Activated T-cell treated with anti-CD3 and anti-CD28 coated beads, Interleukin-2, amount 50 U/mL, for 4 hours (primary cell): Measurements from ENCODE around the gene AADACL2. TPM values are rescaled to one million over a fixed set of nuclear protein-coding genes. Genes with fewer than 3 reads are reported as not detected.

Experiments used
- ATAC-seq, 2 donors: fragments of 200-7000 bp; cut with Tn5 transposase; one replicate each; pipeline ENCODE4 v1.10.0; 2021
- DNase-seq: peaks from one replicate; pipeline ENCODE4 v3.0.0-alpha.2; 2020
- H3K27me3 Mint-ChIP-seq: one replicate; pipeline ENCODE4 v1.8.0; 2021; ENCODE audit warnings: low read depth, mixed read lengths
- H3K36me3 Mint-ChIP-seq: one replicate; pipeline ENCODE4 v1.8.0; 2022; ENCODE audit warnings: mixed read lengths; ENCODE audit not compliant: insufficient read depth
- H3K4me1 Mint-ChIP-seq: one replicate; pipeline ENCODE4 v1.8.0; 2021; ENCODE audit warnings: low read depth, mixed read lengths
- H3K4me3 Mint-ChIP-seq: one replicate; pipeline ENCODE4 v1.8.0; 2021; ENCODE audit warnings: mild to moderate bottlenecking, moderate library complexity, mixed read lengths
- H3K9me3 Mint-ChIP-seq: one replicate; pipeline ENCODE4 v1.8.0; 2021; ENCODE audit warnings: mixed read lengths
- total RNA-seq, 3 donors: library from RNA; stranded (reverse); gene quantifications; one replicate each; pipeline ENCODE4 v1.2.1, GENCODE V29; 2021

AADACL2 gene, protein sequence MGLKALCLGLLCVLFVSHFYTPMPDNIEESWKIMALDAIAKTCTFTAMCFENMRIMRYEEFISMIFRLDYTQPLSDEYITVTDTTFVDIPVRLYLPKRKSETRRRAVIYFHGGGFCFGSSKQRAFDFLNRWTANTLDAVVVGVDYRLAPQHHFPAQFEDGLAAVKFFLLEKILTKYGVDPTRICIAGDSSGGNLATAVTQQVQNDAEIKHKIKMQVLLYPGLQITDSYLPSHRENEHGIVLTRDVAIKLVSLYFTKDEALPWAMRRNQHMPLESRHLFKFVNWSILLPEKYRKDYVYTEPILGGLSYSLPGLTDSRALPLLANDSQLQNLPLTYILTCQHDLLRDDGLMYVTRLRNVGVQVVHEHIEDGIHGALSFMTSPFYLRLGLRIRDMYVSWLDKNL
- total RNA-seq, result not detected

DNA sequence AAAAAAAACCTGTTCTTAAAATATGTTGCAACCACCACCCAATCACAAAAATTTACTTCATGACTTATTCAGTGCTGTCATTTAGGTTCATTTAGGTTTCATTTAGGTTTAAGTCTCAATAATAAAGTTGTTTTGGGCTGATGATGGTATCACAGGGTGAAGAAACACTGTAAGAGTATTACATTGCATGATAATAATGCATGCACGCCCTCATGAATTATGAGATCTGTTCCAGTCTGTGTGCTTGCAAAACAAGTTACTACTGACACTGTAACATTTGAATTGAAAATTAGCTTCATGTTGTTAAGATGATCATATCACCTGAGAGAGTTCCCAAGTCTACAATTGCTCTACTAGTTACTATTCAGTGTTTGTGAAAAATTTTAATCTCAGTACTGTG lies at the start of gene AADACL2:
Gene AADACL2, plus strand, starts transcription at position 315 of the 400 bp plus-strand sequence. CDS start 109 bp downstream, outside the sequence.
- no peaks in the 10 kb centered on the region for H3K4me1 Mint-ChIP-seq
- peaks cover 4% of the 10 kb centered on the region for H3K9me3 Mint-ChIP-seq
- DNase-seq (no peak), ATAC-seq (no peak)
- no peaks in the 10 kb centered on the region for H3K36me3 Mint-ChIP-seq
- peaks cover 6% of the 10 kb centered on the region for H3K27me3 Mint-ChIP-seq
- H3K4me3 Mint-ChIP-seq, result no peak within 1 kb of the TSS

DNA sequence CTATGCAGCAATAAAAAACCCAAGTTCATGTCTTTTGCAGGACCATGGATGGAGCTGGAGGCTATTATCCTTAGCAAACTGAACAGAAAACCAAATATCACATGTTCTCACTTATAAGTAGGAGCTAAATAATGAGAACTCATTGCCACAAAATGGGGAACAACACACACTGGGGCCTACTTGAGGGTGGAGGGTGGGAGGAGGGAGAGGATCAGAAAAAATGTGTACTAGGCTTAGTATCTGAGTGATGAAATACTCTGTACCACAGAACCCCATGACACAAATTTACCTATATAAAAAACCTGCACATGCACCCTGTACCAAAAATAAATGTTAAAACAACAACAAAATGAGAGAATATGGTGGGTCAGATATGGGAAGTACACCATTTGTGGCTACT lies 49.6 kb upstream of the AADACL2 start:
- Mint-ChIP-seq H3K4me3 (no peak overlapping the region), H3K9me3 (no peaks in the 10 kb centered on the region)

DNA sequence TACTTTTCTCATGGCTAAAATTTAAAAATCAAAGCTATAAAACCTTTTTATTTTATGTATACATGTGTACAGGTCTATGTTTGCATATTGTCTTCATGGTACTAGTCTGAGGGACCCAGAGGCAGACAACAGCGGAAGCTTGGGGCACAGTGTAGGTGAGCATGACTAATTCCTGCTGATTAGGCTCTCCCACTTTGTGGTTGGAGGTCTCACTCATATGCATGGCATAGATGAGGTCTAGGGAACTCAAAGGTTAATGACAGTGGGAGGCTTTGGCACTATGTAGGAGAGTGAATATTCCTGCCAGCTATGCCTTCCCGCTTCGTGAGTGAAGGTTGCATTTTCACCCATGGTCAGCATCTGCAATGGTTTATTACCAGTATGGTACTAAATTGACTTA lies 47.5 kb upstream of the AADACL2 start:
- no peak for DNase-seq
- Mint-ChIP-seq H3K36me3 (no peaks in the 10 kb centered on the region), H3K27me3 (peaks cover 2% of the 10 kb centered on the region), H3K4me3 (no peak overlapping the region), H3K9me3 (no peaks in the 10 kb centered on the region), H3K4me1 (no peaks in the 10 kb centered on the region)
- ATAC-seq, result no peak

More for the DNA sequence above, 49.6 kb upstream of the AADACL2 start:
- Mint-ChIP-seq H3K27me3 (peaks cover 6% of the 10 kb centered on the region), H3K4me1 (no peaks in the 10 kb centered on the region), H3K36me3 (no peaks in the 10 kb centered on the region)
- no peak for ATAC-seq
- no peak for DNase-seq

DNA sequence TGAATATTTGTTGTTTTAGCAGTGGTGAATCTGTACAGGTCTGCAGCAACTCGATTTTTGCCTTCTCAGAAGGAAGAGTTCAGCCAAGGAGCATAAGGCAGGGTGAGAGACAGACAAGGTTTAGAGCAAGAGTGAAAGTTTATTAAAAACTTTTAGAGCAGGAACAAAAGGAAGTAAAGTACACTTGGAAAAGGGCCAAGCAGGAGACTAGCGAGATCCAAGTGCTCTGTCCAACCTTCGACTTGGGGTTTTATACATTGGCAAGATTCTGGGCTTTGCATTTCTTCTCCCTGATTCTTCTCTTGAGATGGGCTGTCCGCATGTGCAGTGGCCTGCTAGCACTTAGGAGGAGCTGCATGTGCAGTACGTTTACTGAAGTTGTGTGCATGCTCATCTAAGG lies 46.7 kb upstream of the AADACL2 start:
- no peak for ATAC-seq
- Mint-ChIP-seq H3K9me3 (no peaks in the 10 kb centered on the region), H3K4me3 (no peak overlapping the region), H3K27me3 (no peaks in the 10 kb centered on the region), H3K4me1 (no peaks in the 10 kb centered on the region), H3K36me3 (no peaks in the 10 kb centered on the region)
- no peak for DNase-seq

DNA sequence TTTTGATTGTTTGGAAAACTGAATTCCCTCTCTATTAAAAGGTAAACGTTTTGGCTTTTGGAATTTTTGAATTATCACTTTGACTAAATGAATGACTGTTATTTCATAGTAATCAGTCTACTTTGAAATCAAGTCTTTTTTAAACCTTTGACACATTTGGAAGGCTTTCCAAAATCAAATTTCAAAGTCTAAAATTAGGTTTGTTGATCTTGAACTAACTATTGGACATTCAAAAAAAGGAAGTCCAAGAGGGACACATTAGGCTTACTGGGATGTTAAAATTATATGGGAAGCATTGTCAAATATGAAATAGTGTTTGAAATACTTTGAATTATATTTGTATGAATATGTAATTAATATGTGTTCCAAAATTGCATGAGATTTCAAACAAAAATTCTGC lies 45.2 kb upstream of the AADACL2 start:
- Mint-ChIP-seq H3K36me3 (no peaks in the 10 kb centered on the region), H3K9me3 (no peaks in the 10 kb centered on the region), H3K27me3 (no peaks in the 10 kb centered on the region), H3K4me1 (no peaks in the 10 kb centered on the region), H3K4me3 (no peak overlapping the region)
- ATAC-seq (no peak), DNase-seq (no peak)

DNA sequence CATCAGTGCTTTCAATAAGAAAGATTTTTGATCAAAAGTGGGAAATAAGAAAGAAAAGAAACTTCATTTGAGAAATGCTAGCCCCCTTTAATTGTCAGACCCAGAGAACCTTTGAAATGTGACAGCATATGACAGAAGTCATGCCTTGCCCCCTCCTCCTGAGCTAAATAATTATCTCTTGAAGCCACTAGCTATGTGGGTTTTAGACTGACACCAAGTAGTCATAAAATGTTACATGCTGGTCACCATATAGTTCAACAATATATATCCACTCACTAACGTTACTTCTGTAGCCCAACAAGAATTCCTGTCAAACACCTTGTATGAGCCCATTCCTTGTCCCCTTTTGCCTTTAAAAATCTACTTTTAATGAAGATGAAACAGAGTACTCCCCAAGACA lies 43.1 kb upstream of the AADACL2 start:
- ATAC-seq (no peak), DNase-seq (no peak)
- H3K9me3 Mint-ChIP-seq, result no peaks in the 10 kb centered on the region
- H3K27me3 Mint-ChIP-seq, result no peaks in the 10 kb centered on the region
- H3K4me3 Mint-ChIP-seq, result no peak overlapping the region
- no peaks in the 10 kb centered on the region for H3K4me1 Mint-ChIP-seq
- no peaks in the 10 kb centered on the region for H3K36me3 Mint-ChIP-seq

DNA sequence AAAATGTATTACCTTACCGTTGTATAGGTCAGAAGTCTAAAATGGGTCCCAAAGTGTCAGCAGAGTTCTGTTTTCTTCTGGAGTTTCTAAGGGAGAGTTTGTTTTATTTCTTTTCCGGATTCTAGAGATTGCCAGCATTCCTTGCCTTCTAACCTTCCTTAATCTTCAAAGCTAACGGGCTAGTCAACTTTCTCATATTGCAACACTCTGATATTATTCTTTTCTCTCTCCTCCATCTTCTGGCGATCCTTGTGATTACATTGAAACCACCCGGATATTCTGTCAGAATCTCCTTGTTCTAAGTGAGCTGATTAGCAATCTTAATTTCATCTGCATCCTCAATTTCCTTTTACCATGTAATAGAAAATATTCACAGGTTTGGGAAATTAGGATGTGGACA lies 36.2 kb upstream of the AADACL2 start:
- Mint-ChIP-seq H3K27me3 (no peaks in the 10 kb centered on the region), H3K36me3 (no peaks in the 10 kb centered on the region), H3K4me3 (no peak overlapping the region), H3K9me3 (peaks cover 4% of the 10 kb centered on the region), H3K4me1 (no peaks in the 10 kb centered on the region)
- ATAC-seq (no peak), DNase-seq (no peak)

DNA sequence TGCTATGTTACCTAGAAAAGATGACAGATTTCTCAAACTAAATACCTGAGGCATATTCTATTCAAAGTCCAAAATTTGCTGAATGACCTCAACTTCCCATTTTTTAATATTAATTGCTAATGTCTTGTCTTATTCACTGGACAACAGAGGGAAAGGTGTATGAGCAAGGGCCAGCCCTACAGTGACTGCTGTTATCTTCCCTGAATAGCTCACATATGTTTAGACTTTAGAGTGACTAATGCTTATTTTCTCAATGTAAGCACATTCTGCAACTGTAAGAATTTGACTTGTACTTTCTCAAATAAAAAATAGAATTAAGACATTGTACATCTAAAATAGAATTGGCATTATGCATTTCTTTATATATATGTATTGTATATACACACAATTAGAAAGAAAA lies 26.5 kb upstream of the AADACL2 start:
- no peak for DNase-seq
- peaks cover 6% of the 10 kb centered on the region for H3K9me3 Mint-ChIP-seq
- no peak for ATAC-seq
- no peaks in the 10 kb centered on the region for H3K4me1 Mint-ChIP-seq
- H3K4me3 Mint-ChIP-seq, result no peak overlapping the region
- H3K27me3 Mint-ChIP-seq, result peaks cover 2% of the 10 kb centered on the region
- no peaks in the 10 kb centered on the region for H3K36me3 Mint-ChIP-seq

DNA sequence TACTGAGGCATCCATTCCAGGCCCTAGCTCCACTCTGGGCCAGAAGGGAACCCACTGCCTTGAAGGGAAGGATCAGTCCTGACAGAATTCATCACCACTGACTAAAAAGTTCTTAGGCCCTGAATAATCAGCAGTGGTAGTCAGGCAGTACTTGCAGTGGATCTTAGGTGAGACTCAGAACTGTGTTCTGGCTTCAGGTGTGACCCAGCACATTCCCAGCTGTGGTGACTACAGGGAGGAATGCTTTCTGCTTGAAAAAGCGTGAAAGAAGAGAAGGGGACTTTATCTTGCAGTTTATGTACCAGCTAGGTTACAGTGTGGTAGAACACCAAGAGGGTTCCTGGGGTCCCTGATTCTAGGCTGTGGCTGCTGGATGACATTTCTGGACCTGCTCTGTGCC lies 24.9 kb upstream of the AADACL2 start:
- Mint-ChIP-seq H3K9me3 (peaks cover 17% of the 10 kb centered on the region), H3K36me3 (no peaks in the 10 kb centered on the region), H3K4me1 (no peaks in the 10 kb centered on the region), H3K4me3 (no peak overlapping the region), H3K27me3 (peaks cover 4% of the 10 kb centered on the region)
- no peak for ATAC-seq
- no peak for DNase-seq

DNA sequence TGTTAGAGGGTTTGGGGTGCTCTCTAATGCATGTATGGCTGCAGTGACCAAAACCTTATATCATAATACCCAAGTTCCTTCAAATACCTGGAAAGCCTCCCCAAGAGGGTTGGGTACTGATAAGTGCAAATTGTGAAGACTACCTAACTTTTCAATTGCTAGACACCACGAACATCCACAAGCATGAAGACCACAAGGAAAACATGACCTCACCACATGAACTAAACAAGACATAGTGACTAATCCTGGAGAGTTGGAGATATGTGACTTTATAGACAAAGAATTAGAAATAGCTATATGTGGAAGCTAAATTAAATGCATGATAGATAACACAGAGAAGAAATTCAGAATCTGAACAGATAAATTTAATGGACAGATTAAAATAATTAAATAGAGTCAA lies 23.9 kb upstream of the AADACL2 start:
- Mint-ChIP-seq H3K4me3 (no peak overlapping the region), H3K36me3 (no peaks in the 10 kb centered on the region), H3K27me3 (peaks cover 4% of the 10 kb centered on the region), H3K4me1 (no peaks in the 10 kb centered on the region), H3K9me3 (peaks cover 20% of the 10 kb centered on the region)
- ATAC-seq (no peak), DNase-seq (no peak)

DNA sequence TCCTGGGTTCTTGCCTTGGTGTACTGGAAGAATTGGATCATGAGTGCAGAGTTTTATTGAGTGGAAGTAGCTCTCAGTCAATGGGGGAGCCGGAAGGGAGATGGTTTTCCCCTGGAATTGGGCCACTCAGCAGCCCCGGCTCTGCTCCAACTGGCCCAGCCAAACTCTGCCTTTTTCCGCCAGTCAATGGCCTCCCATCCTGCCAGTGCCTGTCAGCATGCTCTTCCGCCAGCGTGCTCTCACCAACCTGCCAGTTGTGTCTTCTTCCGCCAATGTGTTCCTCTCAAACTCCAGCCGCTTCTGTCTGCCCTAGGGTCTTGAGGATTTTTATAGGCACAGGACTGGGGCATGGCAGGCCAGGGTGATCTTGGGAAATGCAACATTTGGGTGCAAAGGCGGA lies 12.4 kb upstream of the AADACL2 start:
- Mint-ChIP-seq H3K36me3 (no peaks in the 10 kb centered on the region), H3K9me3 (no peaks in the 10 kb centered on the region), H3K4me1 (no peaks in the 10 kb centered on the region), H3K4me3 (no peak overlapping the region), H3K27me3 (no peaks in the 10 kb centered on the region)
- no peak for ATAC-seq
- DNase-seq, result no peak

DNA sequence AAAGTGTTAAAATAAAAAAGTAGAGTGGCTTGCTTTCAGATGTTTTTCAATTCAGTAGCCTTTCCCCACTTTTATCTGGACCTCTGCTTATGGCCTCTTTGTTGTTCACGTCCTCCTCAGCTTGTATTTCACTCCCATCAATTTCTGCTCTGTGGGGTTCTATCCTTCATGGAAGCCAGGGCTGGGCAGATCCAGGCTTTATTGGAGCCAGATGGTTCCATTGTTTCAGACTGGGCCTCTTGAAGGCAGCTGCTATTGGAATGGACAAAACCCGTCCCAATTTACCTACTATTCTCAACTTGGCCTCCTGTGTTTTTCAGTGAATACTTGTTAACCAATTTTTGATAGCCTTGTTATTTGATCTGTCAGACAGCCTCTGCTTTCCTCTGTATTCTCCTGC lies 10.9 kb upstream of the AADACL2 start:
- Mint-ChIP-seq H3K27me3 (no peaks in the 10 kb centered on the region), H3K4me3 (no peak overlapping the region), H3K9me3 (no peaks in the 10 kb centered on the region), H3K4me1 (no peaks in the 10 kb centered on the region), H3K36me3 (no peaks in the 10 kb centered on the region)
- ATAC-seq (no peak), DNase-seq (no peak)

DNA sequence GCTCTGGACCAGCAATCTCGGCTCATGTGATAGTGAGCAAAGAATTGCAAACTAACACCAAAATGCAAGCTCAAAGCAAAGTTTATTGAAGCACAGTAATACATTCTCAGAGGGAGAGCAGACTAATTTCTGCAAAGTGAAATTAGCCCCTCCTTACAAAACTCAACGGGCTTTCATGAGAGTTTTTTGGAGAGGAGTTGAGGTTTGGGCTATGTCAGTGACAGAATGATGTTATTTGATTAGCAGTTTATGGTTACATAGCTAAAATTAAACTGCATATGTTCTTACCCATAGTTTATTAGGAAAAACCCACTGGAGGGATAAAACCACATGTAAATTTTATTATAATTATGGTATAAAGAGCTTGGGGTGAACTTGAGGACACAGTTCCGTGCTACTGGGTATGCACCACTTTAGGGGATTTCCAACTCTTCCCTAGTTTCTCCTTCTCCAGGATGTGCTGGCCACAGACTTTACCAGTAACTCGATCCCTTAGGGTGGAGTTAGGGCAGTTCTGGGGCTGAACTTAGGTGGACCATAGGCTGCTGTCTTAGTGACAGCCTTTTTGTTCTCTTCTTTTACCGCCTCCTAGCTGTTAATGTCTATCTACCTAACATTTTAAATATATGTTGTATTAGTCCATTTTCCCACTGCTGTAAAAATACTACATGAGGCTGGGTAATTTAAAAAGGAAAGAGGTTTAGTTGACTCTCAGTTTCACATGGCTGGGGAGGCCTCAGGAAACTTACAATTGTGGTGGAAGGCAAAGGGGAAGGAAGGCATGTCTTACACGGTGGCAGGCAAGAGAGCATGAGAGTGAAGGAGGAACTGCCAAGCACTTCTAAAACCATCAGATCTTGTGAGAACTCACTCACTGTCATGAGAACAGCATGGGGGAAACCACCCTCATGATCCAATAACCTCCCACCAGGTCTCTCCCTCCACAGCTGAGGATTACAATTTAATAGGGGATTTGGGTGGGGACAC lies 8.9 kb upstream of the AADACL2 start:
- no peaks in the 10 kb centered on the region for H3K9me3 Mint-ChIP-seq
- DNase-seq (no peak), ATAC-seq (no peak)
- H3K4me3 Mint-ChIP-seq, result no peak overlapping the region
- peaks cover 4% of the 10 kb centered on the region for H3K27me3 Mint-ChIP-seq
- H3K4me1 Mint-ChIP-seq, result no peaks in the 10 kb centered on the region
- no peaks in the 10 kb centered on the region for H3K36me3 Mint-ChIP-seq

DNA sequence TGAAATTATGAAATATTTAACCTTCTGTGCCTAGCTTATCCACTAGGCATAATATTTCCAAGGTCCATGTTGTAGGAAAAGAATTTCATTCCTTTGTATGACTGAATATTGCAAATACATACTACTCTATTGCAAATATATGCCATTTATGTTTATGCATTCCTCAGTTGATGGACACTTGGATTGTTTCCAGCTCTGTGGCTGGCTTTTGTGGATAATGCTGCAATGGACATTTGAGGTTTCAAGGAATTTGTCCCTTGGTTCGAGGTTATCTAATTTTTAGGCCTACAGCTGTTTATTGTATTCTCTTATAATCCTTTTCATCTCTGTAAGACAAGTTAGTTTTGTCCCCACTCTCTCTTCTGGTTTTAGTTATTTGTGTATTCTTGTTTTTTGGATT lies 7.7 kb upstream of the AADACL2 start:
- Mint-ChIP-seq H3K4me3 (no peak overlapping the region), H3K4me1 (no peaks in the 10 kb centered on the region), H3K36me3 (no peaks in the 10 kb centered on the region), H3K27me3 (peaks cover 6% of the 10 kb centered on the region), H3K9me3 (peaks cover 4% of the 10 kb centered on the region)
- no peak for ATAC-seq
- DNase-seq, result no peak

DNA sequence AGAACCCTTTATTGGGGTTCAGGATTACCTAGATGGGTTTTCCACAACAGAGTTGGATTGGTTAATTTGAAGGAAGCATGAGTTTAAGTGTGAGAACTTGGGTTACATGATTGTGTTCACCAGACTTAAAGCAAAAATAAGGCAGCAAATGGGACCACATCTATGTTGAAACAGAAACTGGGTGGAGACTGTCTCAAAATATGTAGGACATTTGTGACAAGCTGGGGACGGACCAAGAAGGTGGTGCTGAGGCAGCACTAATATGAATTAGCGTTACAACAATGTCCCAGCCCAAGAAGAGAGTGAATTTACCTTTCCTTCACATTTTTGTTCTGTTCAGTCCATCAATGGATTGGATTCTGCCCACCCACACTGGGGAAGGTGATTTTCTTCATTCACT lies 866 bp upstream of the AADACL2 start:
- ATAC-seq (no peak), DNase-seq (no peak)
- H3K36me3 Mint-ChIP-seq, result no peaks in the 10 kb centered on the region
- H3K4me1 Mint-ChIP-seq, result no peaks in the 10 kb centered on the region
- H3K9me3 Mint-ChIP-seq, result peaks cover 4% of the 10 kb centered on the region
- no peak overlapping the region for H3K4me3 Mint-ChIP-seq
- H3K27me3 Mint-ChIP-seq, result peaks cover 6% of the 10 kb centered on the region
